Measurements from ENCODE around the gene AMD1.
"Not testable (repeated sequence)": the region's sequence is repeated elsewhere in the genome, so short reads cannot be mapped to it uniquely, and the experiment has no call there.

AMD1 gene

DNA sequence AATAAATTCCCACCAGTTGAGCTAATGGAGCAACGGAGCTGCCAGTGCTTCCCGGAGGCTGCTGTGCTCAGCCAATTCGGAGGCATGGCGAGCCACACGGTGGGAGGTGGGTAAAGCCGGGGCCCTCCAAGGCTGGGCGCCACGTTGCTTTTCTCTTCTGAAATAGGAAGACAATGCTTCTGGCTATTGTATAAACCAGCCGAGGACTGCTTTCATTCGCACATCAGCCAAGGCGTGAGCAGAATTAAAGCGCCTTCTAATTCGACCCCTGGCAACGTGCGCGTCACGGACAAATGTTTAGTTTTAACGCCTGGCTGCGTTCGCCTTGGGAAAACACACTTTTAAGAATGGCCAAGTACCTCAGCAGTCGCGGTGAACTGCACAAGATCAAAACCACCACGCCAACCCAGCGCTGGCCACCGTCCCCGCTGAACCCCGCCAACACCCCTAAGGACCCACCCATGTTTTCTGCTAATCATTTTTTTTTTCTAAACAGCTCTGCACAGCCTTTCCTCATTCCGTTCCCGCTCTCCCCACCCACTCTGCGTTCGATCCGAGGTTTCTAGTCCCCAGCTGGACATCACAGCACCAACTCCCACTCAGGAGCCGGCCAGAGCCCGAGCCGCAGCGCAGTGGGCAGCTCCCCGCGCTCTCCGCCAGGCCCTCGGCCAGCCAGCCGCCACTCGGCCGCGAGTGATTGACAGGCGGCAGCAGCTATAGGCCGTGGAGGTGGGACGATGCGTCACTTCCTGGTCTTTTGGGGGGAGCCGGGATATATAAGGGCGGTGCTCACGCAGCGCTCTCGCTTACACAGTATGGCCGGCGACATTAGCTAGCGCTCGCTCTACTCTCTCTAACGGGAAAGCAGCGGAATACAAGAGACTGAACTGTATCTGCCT is at the start of gene AMD1:
TSS of gene AMD1 (plus strand) at position 805 of the 899 bp plus-strand sequence. CDS start 321 bp downstream, outside the sequence.
- DNase-seq (ENCODE audit: low spot score): peak; percentile 97

GRCh38 chr6:110826236-110827129 is 48.1 kb upstream of the AMD1 start:
- no peak for DNase-seq (ENCODE audit: low spot score)

DNA sequence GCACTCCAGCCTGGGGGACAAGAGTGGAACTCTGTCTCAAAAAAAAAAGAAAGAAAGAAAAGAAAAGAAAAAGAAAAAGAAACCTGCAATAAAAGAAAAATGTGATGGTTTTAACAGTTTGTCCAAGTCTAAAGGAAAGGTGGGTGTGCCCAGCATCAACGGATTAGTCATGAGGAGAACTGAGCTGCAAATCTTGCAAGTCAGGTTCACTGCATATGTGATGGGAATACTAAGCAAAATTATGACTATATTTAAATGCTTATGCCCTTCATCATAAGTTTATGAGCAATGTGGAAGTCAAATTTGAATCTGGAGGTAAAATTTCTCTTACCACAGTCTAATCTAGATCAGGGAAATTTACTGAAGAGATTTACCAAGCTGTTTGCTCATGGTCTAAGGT is 46.2 kb upstream of the AMD1 start:
- DNase-seq (ENCODE audit: low spot score): no peak

DNA sequence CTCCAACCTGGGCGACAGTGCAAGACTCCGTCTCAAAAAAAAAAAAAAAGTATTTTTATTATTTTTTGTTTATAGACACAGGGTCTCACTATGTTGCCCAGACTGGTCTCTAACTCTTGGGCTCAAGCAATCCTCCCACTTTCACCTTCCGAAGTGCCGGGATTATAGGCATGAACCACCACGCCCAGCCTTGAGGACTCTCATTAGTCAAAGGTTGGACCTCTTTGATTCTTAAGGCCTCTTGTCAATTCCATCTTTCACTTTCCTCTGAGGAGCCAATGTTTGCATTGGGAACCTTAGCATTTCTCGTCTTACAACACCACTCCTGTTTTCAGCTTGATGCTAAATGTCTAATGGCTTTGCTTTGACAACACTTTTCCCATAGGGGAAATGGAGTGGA is 43.2 kb upstream of the AMD1 start:
- DNase-seq (ENCODE audit: low spot score): no peak

GRCh38 chr6:110833831-110834230 is 40.8 kb upstream of the AMD1 start:
- DNase-seq (ENCODE audit: low spot score): no peak

DNA sequence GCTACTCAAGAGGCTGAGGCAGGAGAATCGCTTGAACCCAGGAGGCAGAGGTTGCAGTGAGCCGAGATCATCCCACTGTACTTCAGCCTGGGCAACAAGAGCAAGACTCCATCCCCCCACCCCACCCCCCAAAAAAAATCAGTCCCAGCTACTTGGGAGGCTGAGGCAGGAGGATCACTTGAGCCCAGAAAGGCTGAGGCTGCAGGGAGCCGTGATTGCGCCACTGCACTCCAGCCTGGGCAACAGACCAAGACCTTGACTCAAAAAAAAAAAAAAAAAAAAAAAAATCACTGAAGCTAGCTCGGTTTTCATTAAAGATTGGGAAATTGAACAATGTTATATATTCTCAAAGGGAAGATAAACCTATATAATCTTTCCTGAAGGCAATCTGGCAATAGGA is 38.8 kb upstream of the AMD1 start:
- DNase-seq (ENCODE audit: low spot score): not testable (repeated sequence)

GRCh38 chr6:110841266-110841665 is 33.3 kb upstream of the AMD1 start:
- DNase-seq (ENCODE audit: low spot score): no peak

GRCh38 chr6:110849781-110850180 is 24.8 kb upstream of the AMD1 start:
- no peak for DNase-seq (ENCODE audit: low spot score)

DNA sequence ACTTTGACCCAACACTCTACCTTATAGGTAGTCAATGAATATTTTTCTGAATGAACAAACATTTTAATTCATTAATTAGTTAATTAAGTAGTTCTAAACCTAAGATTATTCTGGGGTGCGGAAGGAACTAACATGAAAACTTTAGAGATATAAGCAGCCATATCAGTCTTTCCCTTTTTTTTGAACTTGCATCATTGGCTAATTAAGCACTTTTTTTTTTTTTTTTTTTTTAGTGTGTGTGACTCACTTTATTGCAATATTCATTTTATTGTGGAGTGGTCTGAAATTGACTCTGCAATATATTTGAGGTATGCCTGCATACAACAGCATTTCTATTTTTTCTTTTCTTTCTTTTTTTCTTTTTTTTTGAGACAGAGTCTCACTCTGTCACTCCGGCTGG is 21.8 kb upstream of the AMD1 start:
- no peak for DNase-seq (ENCODE audit: low spot score)

DNA sequence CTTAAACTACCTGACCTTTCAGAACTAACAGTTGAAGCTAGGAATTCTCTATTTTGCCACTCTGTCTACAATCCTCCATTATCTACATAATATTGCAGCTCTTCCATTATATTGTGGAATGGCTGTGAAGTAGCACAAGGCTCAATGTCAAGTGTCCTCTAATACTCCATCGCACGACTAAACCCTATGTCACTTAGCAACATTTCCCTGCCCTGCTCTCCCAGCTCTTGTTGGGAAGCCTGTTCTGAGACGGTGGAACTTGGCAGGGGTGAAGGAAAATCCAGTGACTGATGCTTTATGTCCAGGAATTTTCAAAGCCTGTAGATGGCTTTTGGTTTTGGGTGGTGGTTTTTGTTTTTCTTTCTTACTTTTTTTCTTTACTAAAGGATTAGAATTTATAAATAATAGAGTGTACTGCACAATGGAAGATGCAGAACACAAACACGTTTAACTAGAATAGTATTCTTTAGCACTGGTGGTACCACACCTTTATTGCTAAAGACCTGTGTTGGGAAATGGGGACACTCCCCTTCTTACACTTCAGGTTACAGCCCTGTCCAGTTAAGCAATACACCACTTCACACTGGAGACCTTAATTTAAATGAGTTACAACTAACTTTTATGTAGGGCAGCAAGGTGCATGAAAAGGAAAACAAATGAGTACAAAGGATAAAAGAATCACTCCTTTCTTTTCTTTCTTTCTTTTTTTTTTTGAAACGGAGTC is 20.7 kb upstream of the AMD1 start:
- DNase-seq (ENCODE audit: low spot score): no peak

GRCh38 chr6:110856296-110856695 is 18.3 kb upstream of the AMD1 start:
- no peak for DNase-seq (ENCODE audit: low spot score)

- DNase-seq (ENCODE audit: low spot score): no peak
These were observed 16.6 kb upstream of the AMD1 start for GRCh38 chr6:110858016-110858415.

DNA sequence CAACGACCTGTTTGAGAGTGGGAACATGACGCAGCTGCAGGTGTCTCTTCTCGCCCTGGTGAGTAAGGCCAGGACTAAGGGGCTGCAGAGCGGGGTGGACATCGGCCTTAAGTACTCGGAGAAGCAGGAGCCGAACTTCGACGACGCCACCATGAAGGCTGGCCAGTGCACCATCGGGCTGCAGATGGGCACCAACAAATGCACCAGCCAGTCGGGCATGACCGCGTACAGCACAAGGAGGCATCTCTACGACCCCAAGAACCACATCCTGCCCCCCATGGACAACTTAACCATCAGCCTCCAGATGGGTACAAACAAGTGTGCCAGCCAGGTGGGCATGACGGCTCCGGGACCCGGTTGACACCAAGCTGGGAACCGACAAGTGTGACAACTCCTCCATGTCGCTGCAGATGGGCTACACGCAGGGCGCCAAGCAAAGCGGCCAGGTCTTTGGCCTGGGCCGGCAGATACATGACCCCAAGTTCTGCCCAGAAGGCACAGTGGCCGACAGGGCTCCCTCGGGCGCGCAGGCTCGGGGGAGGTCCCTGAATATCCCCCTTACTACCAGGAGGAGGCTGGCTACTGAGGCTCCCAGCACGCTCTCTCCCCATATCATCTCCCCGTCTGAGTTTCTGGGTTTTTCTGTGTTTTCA is 15.9 kb upstream of the AMD1 start:
- no peak for DNase-seq (ENCODE audit: low spot score)

DNA sequence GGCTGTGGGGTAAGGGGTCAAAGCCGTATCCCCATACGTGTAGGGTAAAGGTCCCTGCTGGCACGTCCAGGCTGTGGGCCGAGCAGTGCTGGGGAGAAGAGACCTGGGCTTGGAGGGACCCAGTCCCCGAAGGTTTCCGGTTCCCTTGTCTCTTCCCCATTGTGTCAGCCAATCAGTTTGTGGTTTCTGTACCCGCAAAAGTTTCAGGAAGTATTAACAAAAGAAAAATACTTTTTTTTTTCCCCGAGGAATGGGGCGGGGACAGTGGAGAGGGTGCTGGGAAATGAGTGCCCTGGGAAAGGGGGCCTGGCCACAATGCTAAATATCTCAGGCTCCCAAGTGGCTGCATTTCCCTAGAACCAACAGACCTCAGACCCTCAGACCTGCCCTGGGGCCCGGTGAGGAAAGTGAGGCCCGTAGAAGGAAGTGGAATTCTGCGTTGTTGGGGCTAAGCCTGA is 15.2 kb upstream of the AMD1 start:
- DNase-seq (ENCODE audit: low spot score): no peak

DNA sequence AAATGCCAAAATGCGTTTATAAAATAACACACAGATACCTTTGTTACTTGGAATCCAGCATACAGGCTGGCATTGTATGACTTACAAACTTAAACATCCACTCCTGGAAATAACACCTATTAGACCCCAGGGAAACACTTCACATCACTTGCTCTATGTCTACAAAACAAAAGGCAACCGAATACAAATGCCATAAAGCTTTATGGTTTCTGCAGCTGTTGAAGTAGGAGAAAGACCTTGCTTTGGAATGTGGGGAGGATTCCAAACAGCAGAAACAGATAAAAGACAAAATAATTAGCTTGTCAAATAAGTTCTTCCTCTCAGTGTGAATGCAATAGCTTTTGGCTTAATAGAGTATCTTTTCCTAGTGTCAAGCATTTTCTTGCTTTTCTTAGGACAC is 9.8 kb upstream of the AMD1 start:
- no peak for DNase-seq (ENCODE audit: low spot score)

GRCh38 chr6:110874880-110875547 is 429 bp downstream of the AMD1 start:
- DNase-seq (ENCODE audit: low spot score): no peak

- DNase-seq (ENCODE audit: low spot score): peak; percentile 59
These were observed 1.1 kb downstream of the AMD1 start for GRCh38 chr6:110875548-110876169.

- DNase-seq (ENCODE audit: low spot score): peak; percentile 77
These were observed 1.7 kb downstream of the AMD1 start for GRCh38 chr6:110876170-110876773.

- DNase-seq (ENCODE audit: low spot score): peak; percentile 41
These were observed 2.4 kb downstream of the AMD1 start for GRCh38 chr6:110876806-110877564.

All from NAMALWA (cell line).